ENCODE measurements around the gene PSG6.
"Not testable (repeated sequence)": the region's sequence is repeated elsewhere in the genome, so short reads cannot be mapped to it uniquely, and the experiment has no call there.

- TF ChIP-seq SIN3A (conservative IDR thresholded peaks at IDR 0.05 in 1 of 2, IDR thresholded peaks at IDR 0.05 in 1 of 2; ENCODE audit: low read depth in 1 of 2, low read length in 2 of 2); POLR2A (IDR thresholded peaks at IDR 0.05; ENCODE audit: control extremely low read depth in 1 of 2, low read depth in 2 of 2, low read length in 2 of 2); ATF2 (IDR thresholded peaks at IDR 0.05; ENCODE audit: low read length); CTCF (IDR thresholded peaks at IDR 0.05; ENCODE audit: control extremely low read depth in 1 of 3, insufficient read depth in 1 of 3, low read depth in 1 of 3, low read length in 3 of 3); RAD21 (IDR thresholded peaks at IDR 0.05 in 1 of 2, conservative IDR thresholded peaks at IDR 0.05 in 1 of 2; ENCODE audit: low read depth in 2 of 2, low read length in 2 of 2); SUZ12 (IDR thresholded peaks at IDR 0.05; ENCODE audit: low read length): not testable (repeated sequence)
Observed at GRCh38 chr19:42852821-42853220, 64.9 kb downstream of the PSG6 start.

All from H1 (cell line).